KBM-7 (cell line): ENCODE data around the gene GJA9.
A peak's percentile ranks its signal among the peaks of the same experiment; 100 is the strongest.
"Not testable (repeated sequence)": the region's sequence is repeated elsewhere in the genome, so short reads cannot be mapped to it uniquely, and the experiment has no call there.

Experiments
- DNase-seq: peaks from one replicate; pipeline ENCODE4 v3.0.0-alpha.2; 2015
- in situ Hi-C: fragments of 300-500 bp; cut with MboI; formaldehyde crosslinking; loops from 2 replicates; pipeline ENCODE4 v1.14.3; 2020; ENCODE audit warnings: low sequenced_read_pairs, low pct_unique_long_range_greater_than_20kb, mixed read lengths

Gene GJA9

DNA sequence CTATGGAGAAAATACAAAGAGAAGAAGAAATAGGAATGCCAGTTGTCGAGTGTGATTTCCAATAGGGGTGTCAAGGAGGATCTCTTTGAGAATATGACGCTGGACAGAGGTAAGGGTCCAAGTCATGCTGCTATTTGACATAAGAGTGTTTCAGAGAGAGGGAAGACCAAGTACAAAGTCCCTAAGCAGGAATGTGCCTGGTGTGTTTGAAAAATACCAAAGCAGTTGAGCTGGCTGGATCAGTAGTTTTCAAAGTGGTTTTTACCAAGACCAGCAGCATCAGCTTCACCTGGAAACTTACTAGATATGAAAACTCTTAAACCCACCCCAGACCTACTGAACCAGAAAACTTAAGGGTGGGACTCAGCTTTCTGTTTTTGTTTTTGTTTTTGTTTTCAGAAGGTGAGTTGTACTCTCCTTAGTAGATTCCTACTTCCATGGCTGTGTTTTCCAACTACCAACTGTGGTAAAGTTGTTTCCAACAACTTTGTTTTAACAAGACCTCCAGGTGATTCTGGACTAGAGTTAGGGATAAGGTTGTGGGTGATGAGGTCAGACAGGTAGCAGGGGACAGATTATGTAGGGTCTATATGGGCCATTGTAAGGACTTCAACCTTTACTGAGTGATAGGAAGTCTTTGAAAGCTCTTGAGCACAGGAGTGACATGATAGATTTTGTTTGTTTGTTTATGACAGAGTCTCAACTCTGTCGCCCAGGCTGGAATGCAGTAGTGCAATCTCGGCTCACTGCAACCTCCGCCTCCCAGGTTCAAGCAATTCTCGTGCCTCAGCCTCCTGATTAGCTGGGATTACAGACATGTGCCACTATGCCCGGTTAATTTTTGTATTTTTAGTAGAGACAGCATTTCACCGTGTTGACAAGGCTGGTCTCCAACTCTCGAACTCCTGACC is 7.3 kb upstream of the GJA9 start:
- in situ Hi-C loops, result no loop called here
- DNase-seq, result no peak

DNA sequence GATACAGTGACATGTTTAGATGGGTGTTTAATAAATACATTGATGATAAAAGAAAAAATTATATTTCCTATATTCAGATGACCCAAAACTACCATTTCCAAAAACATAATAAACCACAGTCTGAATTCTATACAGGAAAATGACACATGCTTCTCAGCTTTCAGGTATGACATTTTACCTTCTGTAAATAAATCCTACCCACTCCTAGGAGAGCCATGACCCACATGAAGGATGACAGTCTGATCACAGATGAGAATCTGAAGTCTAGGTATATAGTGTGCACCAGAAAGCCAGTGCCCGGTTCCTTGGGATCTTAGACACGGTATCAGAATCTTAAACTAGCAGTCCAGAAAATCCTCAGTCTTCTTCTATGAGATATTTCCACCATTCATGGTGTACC is 3.7 kb upstream of the GJA9 start:
- DNase-seq, result no peak
- in situ Hi-C loops, result no loop called here

DNA sequence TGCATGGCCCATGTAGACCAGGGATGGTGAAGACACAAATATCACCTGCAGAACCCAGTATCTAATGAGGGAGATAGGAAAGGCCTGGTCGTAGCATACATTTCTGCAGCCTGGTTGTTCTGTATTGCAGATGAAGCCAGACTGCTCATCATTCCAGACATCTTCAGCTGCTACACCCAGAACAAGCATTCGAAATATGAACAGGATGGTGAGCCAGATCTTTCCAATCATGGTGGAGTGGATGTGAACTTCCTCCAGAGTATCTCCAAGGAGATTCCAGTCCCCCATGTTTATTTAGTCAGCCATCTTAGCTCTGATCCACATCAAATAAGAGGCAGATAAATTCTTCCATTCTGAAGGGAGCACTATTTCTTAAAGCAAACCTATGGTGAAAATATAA is 5.6 kb downstream of the GJA9 start:
- DNase-seq, result no peak
- in situ Hi-C loops, result no loop called here

DNA sequence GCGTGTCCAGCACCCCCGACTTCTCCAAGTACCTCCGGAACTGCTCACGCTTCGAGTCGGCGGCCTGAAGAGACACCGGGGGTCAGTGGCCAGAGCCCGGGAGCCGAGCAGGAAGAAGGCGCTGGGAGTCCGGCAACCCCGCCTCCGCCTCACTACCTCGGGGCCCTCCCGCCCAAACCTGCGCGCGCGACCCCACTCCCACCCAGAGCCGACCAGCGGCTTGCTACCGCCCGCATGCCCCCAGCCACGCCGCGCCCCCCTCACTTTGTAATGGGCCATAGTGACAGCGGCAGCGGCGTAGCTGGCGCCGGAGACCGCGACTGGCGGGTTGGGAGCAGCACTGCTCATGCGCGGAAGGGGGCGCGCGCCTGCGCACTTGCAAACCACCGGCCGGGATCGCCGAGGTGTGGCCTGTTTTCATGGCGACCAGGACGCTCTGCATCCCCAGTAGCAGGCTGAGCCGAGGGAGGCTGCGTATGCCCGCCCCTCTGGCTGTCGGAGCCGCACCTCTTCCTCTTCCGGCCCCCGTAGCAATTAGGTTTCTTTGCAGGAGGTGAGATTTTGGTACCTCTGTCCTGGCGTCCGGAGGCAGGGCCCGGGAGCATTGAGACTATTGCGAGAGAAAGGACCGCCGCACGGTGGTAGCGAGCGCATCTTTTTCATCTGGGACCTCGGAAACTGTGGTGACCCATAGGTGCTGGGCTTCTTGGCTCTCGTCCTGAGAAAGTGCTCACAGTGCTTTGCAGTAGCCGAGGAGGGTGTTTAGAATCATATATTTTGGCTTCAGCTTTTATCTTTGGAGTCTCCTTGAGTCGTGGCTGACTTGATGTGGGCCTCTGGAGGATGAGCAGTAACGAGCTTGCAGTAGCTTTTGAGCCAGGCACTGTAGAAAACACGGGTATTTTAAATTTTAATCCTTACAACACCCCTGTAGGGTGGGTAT is 8.1 kb downstream of the GJA9 start, which contains the start of gene MYCBP:
Gene MYCBP, minus strand, starts transcription at position 322 of the 943 bp plus-strand sequence. Its CDS starts 43 bp downstream, at position 279.
- peak; percentile 97 for DNase-seq

DNA sequence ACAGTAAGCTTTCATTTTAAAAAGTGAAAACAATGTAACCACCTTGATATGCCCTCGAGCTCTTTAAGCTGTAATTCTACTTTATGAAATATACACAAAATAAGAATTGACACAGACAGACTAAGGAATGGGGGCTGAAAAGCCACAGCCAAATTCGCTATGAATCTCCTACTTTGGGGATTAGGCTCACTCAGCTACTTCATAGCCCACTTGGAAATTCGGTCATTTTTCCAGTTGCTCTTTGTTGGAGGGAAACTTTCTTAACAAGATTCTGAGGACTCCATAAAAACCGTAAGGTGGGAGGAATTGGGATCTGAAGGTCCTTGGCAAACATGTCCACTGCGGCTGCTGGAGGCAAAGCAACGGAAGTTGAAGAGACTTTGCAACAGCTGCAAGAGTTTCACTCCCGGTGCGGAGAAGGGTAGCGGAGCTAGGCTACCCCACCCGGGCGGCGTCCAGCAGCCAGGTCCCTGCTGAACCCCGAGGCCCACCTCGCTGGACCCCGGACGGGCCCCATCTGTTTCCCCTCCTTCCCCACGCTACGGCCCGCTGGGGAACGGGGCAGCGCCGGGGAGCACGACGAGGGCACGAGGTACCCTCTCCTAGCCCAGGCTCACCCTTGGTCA is 8.9 kb downstream of the GJA9 start:
- DNase-seq, result peak; percentile 30
- in situ Hi-C loops, result no loop called here

More for the DNA sequence above, 8.1 kb downstream of the GJA9 start, which contains the start of gene MYCBP:
- in situ Hi-C loops, result no loop called here

DNA sequence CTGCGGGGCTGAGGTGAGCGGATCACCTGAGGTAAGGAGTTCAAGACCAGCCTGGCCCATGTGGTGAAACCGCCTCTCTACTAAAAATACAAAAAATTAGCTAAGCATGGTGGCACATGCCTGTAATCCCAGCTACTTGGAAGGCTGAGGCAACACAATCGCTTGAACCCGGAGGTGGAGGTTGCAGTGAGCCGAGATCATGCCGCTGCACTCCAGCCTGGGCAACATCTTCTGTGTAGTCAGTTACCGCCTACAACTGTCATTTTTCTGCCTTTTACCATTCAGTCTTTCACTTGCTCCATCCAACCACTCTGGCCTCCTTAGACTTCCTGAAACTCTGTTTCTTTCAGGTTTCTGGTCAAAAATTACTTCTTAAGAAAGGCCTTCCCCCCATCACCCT is 10.4 kb downstream of the GJA9 start:
- no peak for DNase-seq
- in situ Hi-C loops, result no loop called here

DNA sequence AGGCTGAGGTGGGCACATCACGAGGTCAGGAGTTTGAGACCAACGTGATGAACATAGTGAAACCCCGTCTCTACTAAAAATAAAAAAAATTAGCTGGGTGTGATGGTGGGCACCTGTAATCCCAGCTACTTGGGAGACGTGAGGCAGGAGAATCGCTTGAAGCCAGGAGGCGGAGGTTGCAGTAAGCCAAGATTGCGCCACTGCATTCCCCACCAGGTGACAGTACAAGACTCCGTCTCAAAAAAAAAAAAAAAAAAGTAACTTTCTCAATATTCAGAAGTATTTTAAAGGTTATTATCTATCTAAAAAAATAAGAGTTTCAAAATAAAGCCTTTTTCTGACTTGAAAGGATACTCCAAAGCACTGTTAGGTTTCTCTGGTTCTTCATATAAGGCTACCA is 14.2 kb downstream of the GJA9 start:
- no peak for DNase-seq
- in situ Hi-C loops, result no loop called here

DNA sequence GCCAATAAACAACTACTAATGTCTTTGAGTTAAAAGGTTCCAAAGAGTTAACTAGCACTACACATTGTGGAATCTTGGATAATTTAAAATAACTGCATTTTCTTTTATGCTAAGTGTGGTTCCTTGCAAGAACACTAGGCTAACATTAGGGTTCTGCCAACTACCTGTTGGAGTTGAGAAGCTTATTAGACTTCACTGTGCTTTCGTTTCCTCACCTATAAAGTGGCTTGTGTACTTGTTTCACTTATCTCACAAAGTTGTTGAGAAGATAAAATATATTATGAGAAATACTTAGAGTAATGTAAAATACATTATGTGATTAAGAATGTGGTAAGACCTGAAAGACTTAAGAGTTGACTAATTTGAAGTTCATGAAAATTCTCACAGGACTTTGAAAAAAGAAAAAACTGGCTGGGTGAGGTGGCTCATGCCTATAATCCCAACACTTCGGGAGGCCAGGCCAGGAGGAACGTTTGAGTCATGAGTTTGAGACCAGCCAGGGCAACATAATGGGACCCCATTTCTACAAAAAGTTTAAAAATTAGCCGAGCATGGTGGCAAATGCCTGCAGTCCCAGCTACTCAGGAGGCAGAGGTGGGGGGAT is 16.2 kb downstream of the GJA9 start:
- no peak for DNase-seq
- in situ Hi-C loops, result no loop called here

DNA sequence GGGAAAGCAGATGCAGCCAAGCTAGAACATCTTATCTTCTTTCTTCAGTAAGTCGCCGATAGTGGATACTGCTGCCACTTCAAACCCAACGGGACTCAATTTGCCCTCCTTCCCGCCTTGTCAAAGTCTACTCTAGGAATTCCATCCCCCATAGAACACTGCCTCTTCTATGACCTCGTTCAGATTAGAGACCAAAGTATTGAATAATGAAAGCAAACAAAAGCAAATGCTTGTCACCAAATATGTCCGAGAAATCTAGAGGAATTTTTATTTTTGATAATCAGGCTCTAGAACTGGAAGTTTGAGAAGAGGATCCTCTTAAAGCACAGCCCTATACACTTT is 21.0 kb downstream of the GJA9 start:
- in situ Hi-C loops, result no loop called here
- DNase-seq, result no peak

DNA sequence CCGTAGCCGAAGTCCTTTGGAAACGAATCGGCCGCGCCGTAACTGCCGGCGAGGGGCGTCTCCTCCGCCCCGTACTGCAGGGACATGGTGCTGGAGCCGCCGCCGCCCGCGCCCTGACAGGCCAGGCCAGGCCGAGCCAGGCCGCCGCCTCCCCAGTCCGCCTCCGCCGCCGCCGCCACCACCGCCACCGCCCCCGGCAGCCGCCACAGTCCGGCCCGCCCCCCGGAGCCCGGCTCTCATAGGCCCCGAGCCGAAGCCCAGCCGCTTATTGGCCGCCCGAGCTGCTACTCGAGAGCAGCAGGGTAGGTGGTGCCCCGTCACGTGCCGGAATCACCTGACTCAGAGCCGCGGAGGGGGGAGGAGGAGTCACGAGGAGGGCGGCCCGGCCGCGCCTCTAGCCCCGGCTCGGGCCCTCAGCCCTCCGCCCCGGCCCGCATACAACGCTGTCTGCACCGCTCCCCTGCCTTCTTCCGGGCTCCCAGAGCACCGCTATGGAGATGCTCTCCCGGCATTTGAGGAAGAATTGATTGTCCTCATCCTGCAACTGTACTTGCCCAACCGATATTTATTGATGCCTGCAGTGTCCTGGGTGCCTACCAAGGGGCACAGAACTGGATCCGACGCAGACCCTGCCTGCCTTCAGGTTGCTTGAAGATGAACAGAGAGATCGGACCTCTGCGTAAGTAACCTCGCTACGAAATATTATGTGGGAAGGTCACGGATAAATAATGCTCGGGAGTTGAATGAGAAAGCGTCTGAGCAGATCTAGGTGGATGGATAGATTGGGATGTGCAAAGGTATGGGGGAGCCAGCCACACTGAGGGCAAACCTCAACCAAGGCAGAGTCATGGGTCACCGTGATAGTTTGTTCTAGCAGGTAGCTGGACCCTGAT is 21.6 kb downstream of the GJA9 start, which contains the start of gene RRAGC:
Gene RRAGC, minus strand, starts transcription at position 212 of the 893 bp plus-strand sequence. Its CDS starts 126 bp downstream, at position 86.
- in situ Hi-C loops, result no loop called here
- DNase-seq, result peak; percentile 95

DNA sequence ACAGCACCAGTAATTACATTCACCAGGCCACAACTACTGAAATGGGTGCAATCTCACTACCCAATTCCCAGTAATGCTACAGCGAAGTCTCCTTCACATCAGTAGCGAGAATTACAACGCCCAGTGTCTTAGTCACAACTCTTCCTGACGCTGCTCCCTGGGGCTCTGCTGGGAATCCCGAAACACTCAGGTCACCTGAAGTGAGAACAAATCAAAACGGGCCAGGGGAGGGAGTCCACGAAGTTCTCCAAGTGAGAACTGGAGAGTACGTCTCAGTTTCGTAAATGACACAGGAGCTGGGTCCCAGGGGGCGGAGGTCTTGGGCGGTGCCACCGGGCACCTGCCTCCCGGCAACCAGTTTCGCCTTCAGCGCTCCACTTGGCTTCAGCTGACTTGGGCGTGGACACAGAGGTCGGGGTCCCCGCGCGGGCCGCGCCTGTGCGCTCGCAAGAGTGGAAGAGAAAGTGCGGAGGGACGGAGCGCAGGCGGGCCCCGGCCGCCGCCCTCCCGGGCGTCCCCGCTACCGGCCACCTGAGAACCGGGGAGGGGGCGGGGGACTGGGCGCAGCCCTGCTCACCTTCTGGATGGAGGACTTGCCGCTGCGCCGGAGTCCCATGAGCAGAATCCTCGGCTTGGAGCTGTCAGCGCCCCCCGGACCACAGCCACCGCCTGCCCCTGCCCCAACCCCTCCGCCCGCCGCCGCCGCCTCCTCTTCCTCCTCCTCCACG is 22.4 kb downstream of the GJA9 start:
- DNase-seq, result peak; percentile 29
- in situ Hi-C loops, result no loop called here

DNA sequence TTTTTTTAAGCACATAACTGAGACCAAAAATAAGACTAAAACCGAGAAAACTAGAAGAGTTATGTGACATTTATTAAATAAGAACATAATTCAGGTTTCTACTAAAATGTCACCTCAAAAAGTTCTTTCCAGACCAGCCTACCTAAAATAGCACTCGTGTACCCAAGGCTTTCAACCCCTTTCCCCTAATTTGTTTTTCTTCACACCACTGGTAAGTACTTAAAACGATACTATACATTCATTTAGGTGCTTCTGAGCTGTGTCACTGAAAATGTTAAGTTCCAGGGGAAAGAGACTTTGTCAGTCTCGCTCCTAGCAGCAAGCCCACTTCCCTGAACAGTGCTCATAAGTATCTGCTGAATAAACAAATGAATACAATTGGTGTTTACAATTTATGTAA is 28.6 kb downstream of the GJA9 start:
- in situ Hi-C loops, result no loop called here
- no peak for DNase-seq

DNA sequence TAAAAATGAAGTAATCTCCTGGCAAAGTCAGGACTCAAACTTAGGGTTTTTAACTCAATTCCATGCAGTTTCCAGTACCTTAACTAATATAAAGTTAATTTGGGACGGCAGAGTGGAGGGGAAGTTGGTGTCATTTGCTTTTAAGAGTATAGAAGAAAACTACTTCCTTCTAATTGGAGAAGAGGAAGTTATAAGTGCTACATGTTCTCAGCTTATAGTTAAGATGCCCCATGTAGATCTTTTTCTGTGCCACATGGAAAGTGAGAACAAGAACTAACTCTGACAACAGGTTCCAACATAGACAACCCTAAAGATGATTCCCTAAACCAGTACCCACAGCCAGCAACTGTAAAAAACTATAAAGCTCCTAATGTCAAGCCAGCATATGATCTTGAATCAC is 33.3 kb downstream of the GJA9 start:
- DNase-seq, result peak; percentile 73
- in situ Hi-C loops, result loop anchor here (25.0 kb wide), 1 partner anchor 811 kb away; the partner anchor contains the start of gene POU3F1

DNA sequence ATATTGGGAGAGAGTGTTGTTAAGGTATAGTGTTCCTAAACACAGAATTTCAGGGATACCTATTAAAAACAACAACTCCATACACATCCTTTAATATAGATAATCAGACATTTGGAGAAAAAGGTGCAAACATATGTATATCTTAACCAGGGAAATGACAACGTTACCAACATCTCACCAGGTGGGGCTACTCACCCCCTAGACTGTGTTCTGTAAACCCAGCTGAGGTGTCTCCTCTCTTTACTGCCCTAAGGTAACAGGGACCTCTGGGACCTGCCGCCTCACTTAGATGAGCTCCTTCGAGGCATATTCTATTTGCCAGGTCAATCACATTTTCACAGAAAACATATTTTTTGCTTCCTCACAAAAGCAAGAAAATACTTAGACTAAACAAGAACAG is 35.2 kb downstream of the GJA9 start:
- DNase-seq, result no peak
- in situ Hi-C loops, result loop anchor here (25.0 kb wide), 1 partner anchor 809 kb away; the partner anchor contains the start of gene POU3F1

DNA sequence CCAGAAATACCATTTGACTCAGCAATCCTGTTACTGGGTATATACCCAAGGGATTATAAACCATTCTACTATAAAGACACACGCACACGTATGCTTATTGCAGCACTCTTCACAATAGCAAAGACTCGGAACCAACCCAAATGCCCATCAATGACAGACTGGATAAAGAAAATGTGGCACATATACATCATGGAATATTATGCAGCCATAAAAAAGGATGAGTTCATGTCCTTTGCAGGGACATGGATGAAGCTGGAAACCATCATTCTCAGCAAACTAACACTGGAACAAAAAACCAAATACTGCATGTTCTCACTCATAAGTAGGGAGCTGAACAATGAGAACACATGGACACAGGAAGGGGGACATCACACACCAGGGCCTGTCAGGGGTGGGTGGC is 36.3 kb downstream of the GJA9 start:
- in situ Hi-C loops, result loop anchor here (25.0 kb wide), 1 partner anchor 808 kb away; the partner anchor contains the start of gene POU3F1
- not testable (repeated sequence) for DNase-seq

DNA sequence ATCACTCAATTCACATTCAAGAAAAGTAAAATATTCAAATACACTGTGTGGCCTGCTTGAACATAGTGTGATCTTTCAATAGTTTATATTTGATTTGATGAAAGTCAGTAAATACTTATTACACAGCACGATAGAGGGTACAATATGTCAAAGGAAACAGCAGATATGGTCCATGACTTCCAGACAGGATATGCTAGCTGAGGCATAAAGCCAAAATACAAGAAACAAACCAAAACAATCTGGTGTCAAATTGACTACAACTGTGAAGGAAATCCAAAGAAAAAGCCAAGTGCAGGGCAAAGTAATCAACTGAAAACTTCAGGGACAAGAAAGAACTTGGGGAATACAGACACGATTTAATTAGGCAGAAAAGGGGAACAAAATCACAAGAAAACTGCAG is 41.1 kb downstream of the GJA9 start:
- in situ Hi-C loops, result loop anchor here (25.0 kb wide), 1 partner anchor 803 kb away; the partner anchor contains the start of gene POU3F1
- DNase-seq, result no peak

DNA sequence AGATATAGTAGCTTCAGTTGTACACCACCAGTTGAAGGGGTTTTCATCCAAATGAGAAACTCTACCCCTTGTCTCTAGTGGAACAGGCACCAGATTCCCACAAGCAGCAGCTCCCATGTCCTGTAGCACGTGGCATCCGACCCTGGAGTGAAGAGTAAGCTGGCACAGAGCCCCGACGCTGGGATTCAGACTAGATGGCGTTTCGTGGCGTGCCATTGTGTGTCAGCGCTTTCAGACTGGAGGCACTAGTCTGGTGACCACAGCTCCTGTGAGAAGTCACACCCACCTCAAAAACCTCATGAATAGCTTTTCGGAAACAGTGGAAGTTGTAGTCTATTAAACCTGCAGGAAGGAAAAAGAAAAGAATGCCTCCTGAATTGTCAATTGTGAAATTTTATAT is 42.0 kb downstream of the GJA9 start:
- DNase-seq, result no peak
- in situ Hi-C loops, result loop anchor here (25.0 kb wide), 1 partner anchor 802 kb away; the partner anchor contains the start of gene POU3F1
